ENCODE data around the gene IGHMBP2. TPM values are rescaled to one million over a fixed set of nuclear protein-coding genes. Genes with fewer than 3 reads are reported as not detected.

The IGHMBP2 gene
- total and polyA plus RNA-seq, 9 of the 15 experiments (the other 6 are each of a cell fraction or from before 2014, with no cell fraction given): 1.6 to 24.8 (median 14.5) TPM

DNA sequence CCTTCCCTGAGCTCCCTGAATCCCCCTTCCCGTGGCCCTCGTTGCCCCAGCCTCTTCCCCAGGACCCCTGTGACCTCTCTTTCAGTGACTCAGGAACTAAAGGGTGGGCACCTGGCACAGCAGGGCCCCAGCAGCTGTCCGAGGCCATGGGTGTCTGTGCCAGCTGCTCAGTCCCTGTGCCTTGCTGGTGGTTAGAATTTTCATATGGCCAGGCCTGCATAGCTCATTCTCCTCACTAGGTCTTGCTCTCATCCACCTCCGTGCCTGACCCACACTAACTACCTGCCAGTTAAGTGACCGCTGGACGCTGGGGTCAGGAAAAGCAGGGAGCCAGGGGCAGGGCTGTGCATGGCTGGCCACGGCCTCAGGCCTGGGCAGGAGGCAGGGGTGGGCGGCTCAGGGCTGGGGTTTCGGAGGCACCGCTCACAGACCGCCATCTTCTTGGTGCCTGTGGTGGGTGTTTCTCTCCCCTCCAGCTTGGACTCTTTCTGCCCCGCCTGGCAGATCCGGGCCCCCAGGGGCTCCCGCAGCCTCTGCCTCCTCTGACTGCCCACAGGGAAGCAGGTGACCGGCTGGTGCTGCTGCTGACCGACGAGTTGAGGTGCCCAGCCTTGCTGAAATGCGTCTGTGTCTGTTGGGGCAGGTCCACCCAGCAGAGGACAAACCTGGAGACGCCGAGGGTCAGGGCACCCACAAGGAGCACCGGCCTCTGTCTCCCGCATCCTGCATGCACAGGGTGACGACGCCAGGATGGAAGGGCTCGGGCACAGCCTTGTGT lies 56.8 kb downstream of the IGHMBP2 start (continued):
- no peak for TF ChIP-seq ATF2 (CRISPR knock-in tag; IDR thresholded peaks at IDR 0.05)
- TF ChIP-seq POLR3A (IDR thresholded peaks at IDR 0.05; ENCODE audit: borderline replicate concordance, extremely low read depth, insufficient read depth, insufficient read length): no peak
- no peak for TF ChIP-seq HIVEP1 (CRISPR knock-in tag; IDR thresholded peaks at IDR 0.05)
- no peak for TF ChIP-seq NCOA1 (IDR thresholded peaks at IDR 0.05; ENCODE audit: low read depth)
- no peak for TF ChIP-seq ZNF668 (CRISPR knock-in tag; IDR thresholded peaks at IDR 0.05)
- no peak for TF ChIP-seq ZNF253 (CRISPR knock-in tag; conservative IDR thresholded peaks at IDR 0.05)
- no peak for TF ChIP-seq MAFK (IDR thresholded peaks at IDR 0.05; ENCODE audit: low read length)

GRCh38 chr11:68961245-68961644 lies 57.6 kb downstream of the IGHMBP2 start:
- ChIA-PET POLR2A (no interaction called here), CTCF (ENCODE audit: low intra/inter-chr PET ratio) (no interaction called here)
- Histone ChIP-seq H3K9ac (ENCODE audit: insufficient read depth in 1 of 2, low read depth in 2 of 2, low read length in 2 of 2) (no peak overlapping the region), H3K9me1 (ENCODE audit: control insufficient read depth, insufficient read depth, low read length) (no peaks in the 10 kb centered on the region), H4K20me1 (replicated peaks; ENCODE audit: control insufficient read depth, insufficient read depth, low read length) (no peaks in the 10 kb centered on the region; the same call in none of the 2 replicates), H3K27ac (ENCODE audit: extremely low read depth, low read depth, low read length) (no peak overlapping the region), H3K27me3 (ENCODE audit: control insufficient read depth in 2 of 2, insufficient read depth in 2 of 2, low read length in 2 of 2) (peaks cover 26 to 70% of the 10 kb centered on the region in 2 experiments; a peak in 4 of 5 replicates), H3K9me3 (replicated peaks; ENCODE audit: control insufficient read depth, insufficient read depth, low read depth, low read length) (no peaks in the 10 kb centered on the region), H3K79me2 (ENCODE audit: control insufficient read depth, insufficient read depth, low read length) (no peaks in the 10 kb centered on the region), H3K4me2 (ENCODE audit: insufficient read depth, low read length) (no peak overlapping the region), H2AFZ (ENCODE audit: low read depth, low read length) (no peak overlapping the region), H3K4me1 (replicated peaks in 1 of 2; ENCODE audit: control insufficient read depth in 2 of 2, insufficient read depth in 2 of 2, low read length in 2 of 2) (peaks cover 0 to 14% of the 10 kb centered on the region in 2 experiments; a peak in 2 of 5 replicates), H3K36me3 (ENCODE audit: control insufficient read depth, insufficient read depth, low read length) (no peaks in the 10 kb centered on the region), H3K4me3 (no peak overlapping the region)
- FAIRE-seq: no peak
- 0 out of 3 replicates have a peak, but pooled peaks have one; percentile 26 for ATAC-seq
- no peak for DNase-seq (ENCODE audit: extremely low read depth in 1 of 4, low spot score in 3 of 4)
- WGBS (ENCODE audit: insufficient coverage, low coverage, missing lambda C conversion rate): under 1% methylated on average over 8 of the region's 8 CpGs
- in situ Hi-C loops (cut with MboI) (no loop called here), intact Hi-C loops (cut with micrococcal nuclease) (no loop called here)
- no TSS peak for BruUV-seq (replicated peaks)
- TF ChIP-seq NFIC (IDR thresholded peaks at IDR 0.05) (peak; percentile 44; the same call in 1 of the 2 replicates), WHSC1 (IDR thresholded peaks at IDR 0.05; ENCODE audit: low read length) (no peak), SNIP1 (IDR thresholded peaks at IDR 0.05; ENCODE audit: low read depth) (no peak), NCOA2 (IDR thresholded peaks at IDR 0.05; ENCODE audit: partially characterized antibody in 2 of 2) (no peak)
- TF ChIP-seq, protein P1, sequence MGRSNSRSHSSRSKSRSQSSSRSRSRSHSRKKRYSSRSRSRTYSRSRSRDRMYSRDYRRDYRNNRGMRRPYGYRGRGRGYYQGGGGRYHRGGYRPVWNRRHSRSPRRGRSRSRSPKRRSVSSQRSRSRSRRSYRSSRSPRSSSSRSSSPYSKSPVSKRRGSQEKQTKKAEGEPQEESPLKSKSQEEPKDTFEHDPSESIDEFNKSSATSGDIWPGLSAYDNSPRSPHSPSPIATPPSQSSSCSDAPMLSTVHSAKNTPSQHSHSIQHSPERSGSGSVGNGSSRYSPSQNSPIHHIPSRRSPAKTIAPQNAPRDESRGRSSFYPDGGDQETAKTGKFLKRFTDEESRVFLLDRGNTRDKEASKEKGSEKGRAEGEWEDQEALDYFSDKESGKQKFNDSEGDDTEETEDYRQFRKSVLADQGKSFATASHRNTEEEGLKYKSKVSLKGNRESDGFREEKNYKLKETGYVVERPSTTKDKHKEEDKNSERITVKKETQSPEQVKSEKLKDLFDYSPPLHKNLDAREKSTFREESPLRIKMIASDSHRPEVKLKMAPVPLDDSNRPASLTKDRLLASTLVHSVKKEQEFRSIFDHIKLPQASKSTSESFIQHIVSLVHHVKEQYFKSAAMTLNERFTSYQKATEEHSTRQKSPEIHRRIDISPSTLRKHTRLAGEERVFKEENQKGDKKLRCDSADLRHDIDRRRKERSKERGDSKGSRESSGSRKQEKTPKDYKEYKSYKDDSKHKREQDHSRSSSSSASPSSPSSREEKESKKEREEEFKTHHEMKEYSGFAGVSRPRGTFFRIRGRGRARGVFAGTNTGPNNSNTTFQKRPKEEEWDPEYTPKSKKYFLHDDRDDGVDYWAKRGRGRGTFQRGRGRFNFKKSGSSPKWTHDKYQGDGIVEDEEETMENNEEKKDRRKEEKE (IDR thresholded peaks at IDR 0.05; ENCODE audit: borderline replicate concordance in 1 of 2, control insufficient read depth in 1 of 2, low read depth in 2 of 2, low read length in 1 of 2): no peak
